ENCODE data around the gene TMEFF2.

The TMEFF2 gene

GRCh38 chr2:192007581-192008228, 187.0 kb downstream of the TMEFF2 start:
- DNase-seq, result no peak

GRCh38 chr2:192005211-192005610, 189.5 kb downstream of the TMEFF2 start:
- DNase-seq, result no peak

- no peak for DNase-seq
These were observed 190.4 kb downstream of the TMEFF2 start for GRCh38 chr2:192004188-192004963.

- DNase-seq, result no peak
These were observed 192.3 kb downstream of the TMEFF2 start for GRCh38 chr2:192002418-192002817.

- DNase-seq, result no peak
These were observed 194.3 kb downstream of the TMEFF2 start for GRCh38 chr2:192000196-192000980.

GRCh38 chr2:191999101-191999841, 195.5 kb downstream of the TMEFF2 start:
- no peak for DNase-seq

- no peak for DNase-seq
These were observed 199.4 kb downstream of the TMEFF2 start for GRCh38 chr2:191995285-191995684.

GRCh38 chr2:191994749-191995148, 200.0 kb downstream of the TMEFF2 start:
- no peak for DNase-seq

GRCh38 chr2:191991442-191991841, 203.3 kb downstream of the TMEFF2 start:
- no peak for DNase-seq

GRCh38 chr2:191985740-191986139, 209.0 kb downstream of the TMEFF2 start:
- DNase-seq, result no peak

- no peak for DNase-seq
These were observed 211.1 kb downstream of the TMEFF2 start for GRCh38 chr2:191983591-191983990.

GRCh38 chr2:191983186-191983585, 211.5 kb downstream of the TMEFF2 start:
- no peak for DNase-seq

GRCh38 chr2:191981706-191982105, 213.0 kb downstream of the TMEFF2 start:
- no peak for DNase-seq

GRCh38 chr2:191980483-191980882, 214.2 kb downstream of the TMEFF2 start:
- DNase-seq, result no peak

- no peak for DNase-seq
These were observed 215.5 kb downstream of the TMEFF2 start for GRCh38 chr2:191979221-191979730.

- DNase-seq, result no peak
These were observed 217.0 kb downstream of the TMEFF2 start for GRCh38 chr2:191977754-191978153.

GRCh38 chr2:191976436-191976835, 218.3 kb downstream of the TMEFF2 start:
- no peak for DNase-seq

- DNase-seq, result no peak
These were observed 220.1 kb downstream of the TMEFF2 start for GRCh38 chr2:191974676-191975075.

- no peak for DNase-seq
These were observed 223.9 kb downstream of the TMEFF2 start for GRCh38 chr2:191970867-191971266.

GRCh38 chr2:191968120-191968519, 226.6 kb downstream of the TMEFF2 start:
- DNase-seq, result no peak

- no peak for DNase-seq
These were observed 229.0 kb downstream of the TMEFF2 start for GRCh38 chr2:191965733-191966132.

GRCh38 chr2:191961556-191961955, 233.2 kb downstream of the TMEFF2 start:
- no peak for DNase-seq

- DNase-seq, result no peak
These were observed 235.5 kb downstream of the TMEFF2 start for GRCh38 chr2:191959209-191959608.

Data from CD4-positive, alpha-beta T cell treated with Interferon alpha-2 for 1 hour (primary cell).